ENCODE measurements around the gene CATSPER4. TPM values are rescaled to one million over a fixed set of nuclear protein-coding genes. Genes with fewer than 3 reads are reported as not detected.

The CATSPER4 gene
- total RNA-seq, 1 experiment from 2014 or later, result not detected

- TF ChIP-seq CTCF (conservative IDR thresholded peaks at IDR 0.05), result no peak
- H3K4me1 Mint-ChIP-seq, result peaks cover 13 to 19% of the 10 kb centered on the region in 2 experiments
- Histone ChIP-seq H2AFZ (ENCODE audit: low read length) (no peak overlapping the region), H2BK5ac (ENCODE audit: insufficient read length, low read length) (no peak overlapping the region), H3K79me1 (ENCODE audit: insufficient read depth, low read depth, low read length, poor library complexity, severe bottlenecking) (no peaks in the 10 kb centered on the region), H3K9ac (ENCODE audit: extremely low read depth, insufficient read length, low read length) (no peak overlapping the region), H3K27ac (ENCODE audit: insufficient read length, low read depth, low read length) (no peak overlapping the region), H2AK5ac (ENCODE audit: insufficient read length, low read length) (no peak overlapping the region), H3K9me3 (ENCODE audit: control insufficient read depth, low read depth, low read length) (no peaks in the 10 kb centered on the region), H4K8ac (replicated peaks; ENCODE audit: insufficient read length, low read depth, low read length) (no peak overlapping the region), H3K56ac (ENCODE audit: insufficient read length, low read depth, low read length) (no peak overlapping the region), H2BK120ac (ENCODE audit: low read depth, low read length, poor library complexity, severe bottlenecking) (no peak overlapping the region), H2BK20ac (ENCODE audit: low read depth, low read length, poor library complexity, severe bottlenecking) (no peak overlapping the region), H3K18ac (ENCODE audit: insufficient read length, low read depth, low read length) (no peak overlapping the region), H2BK15ac (ENCODE audit: low read depth, low read length) (no peak overlapping the region), H3K14ac (ENCODE audit: insufficient read depth, low read length) (no peak overlapping the region), H3K23me2 (ENCODE audit: insufficient read length, low read depth, low read length, poor library complexity, severe bottlenecking) (no peaks in the 10 kb centered on the region), H3K23ac (ENCODE audit: insufficient read length, low read depth, low read length) (no peak overlapping the region), H3T11ph (ENCODE audit: low read length) (no peak overlapping the region), H3K4me1 (ENCODE audit: insufficient read depth, low read length) (no peaks in the 10 kb centered on the region), H2BK12ac (ENCODE audit: insufficient read length, low read depth, low read length) (no peak overlapping the region), H4K5ac (ENCODE audit: insufficient read length, low read depth, low read length) (no peak overlapping the region), H3K79me2 (ENCODE audit: insufficient read depth, low read length) (no peaks in the 10 kb centered on the region), H3K27me3 (ENCODE audit: insufficient read depth, low read length) (no peaks in the 10 kb centered on the region), H4K91ac (ENCODE audit: insufficient read length, low read depth, low read length) (no peak overlapping the region), H3K4ac (ENCODE audit: low read depth, low read length) (no peak overlapping the region), H3K4me2 (ENCODE audit: insufficient read depth, insufficient read length, low read length) (no peak overlapping the region), H4K20me1 (ENCODE audit: control insufficient read depth, insufficient read depth, insufficient read length) (no peaks in the 10 kb centered on the region)
- peaks cover 5 to 28% (median 11%) of the 10 kb centered on the region in 3 experiments; a peak in 5 of 7 replicates for H3K36me3 Mint-ChIP-seq (ENCODE audit: insufficient read depth in 1 of 3, low read depth in 3 of 3)
- no peak overlapping the region for H3K4me3 Mint-ChIP-seq
- H3K27ac Mint-ChIP-seq, result peak overlapping the region in 2 of 3 experiments; percentile 92 to 93; a peak in 4 of 7 replicates
- H3K9me3 Mint-ChIP-seq, result no peaks in the 10 kb centered on the region
- H3K27me3 Mint-ChIP-seq (ENCODE audit: low read depth), result peaks cover 2% of the 10 kb centered on the region; the same call in 1 of the 2 replicates
- no CpG with 5 or more reads among the region's 7 CpGs for WGBS (ENCODE audit: extremely low coverage, insufficient read length, low lambda C conversion rate)
- DNase-seq, result no peak
Observed at GRCh38 chr1:26189751-26190275, 589 bp upstream of the CATSPER4 start.
